ENCODE measurements around the gene PARP8. TPM values are rescaled to one million over a fixed set of nuclear protein-coding genes. Genes with fewer than 3 reads are reported as not detected.

PARP8 gene
- total RNA-seq, 1 donor from 2014 or later = 23.3 TPM

- no peak for DNase-seq (ENCODE audit: low spot score)
- H3K9me3 Mint-ChIP-seq (ENCODE audit: low read depth) = no peaks in the 10 kb centered on the region
- peaks cover 9% of the 10 kb centered on the region for H3K36me3 Mint-ChIP-seq (ENCODE audit: low read depth)
- no peaks in the 10 kb centered on the region for H3K4me1 Mint-ChIP-seq (ENCODE audit: low read depth)
- H3K4me3 Mint-ChIP-seq (ENCODE audit: unreplicated experiment) = no peak overlapping the region
- TF ChIP-seq, protein P1, sequence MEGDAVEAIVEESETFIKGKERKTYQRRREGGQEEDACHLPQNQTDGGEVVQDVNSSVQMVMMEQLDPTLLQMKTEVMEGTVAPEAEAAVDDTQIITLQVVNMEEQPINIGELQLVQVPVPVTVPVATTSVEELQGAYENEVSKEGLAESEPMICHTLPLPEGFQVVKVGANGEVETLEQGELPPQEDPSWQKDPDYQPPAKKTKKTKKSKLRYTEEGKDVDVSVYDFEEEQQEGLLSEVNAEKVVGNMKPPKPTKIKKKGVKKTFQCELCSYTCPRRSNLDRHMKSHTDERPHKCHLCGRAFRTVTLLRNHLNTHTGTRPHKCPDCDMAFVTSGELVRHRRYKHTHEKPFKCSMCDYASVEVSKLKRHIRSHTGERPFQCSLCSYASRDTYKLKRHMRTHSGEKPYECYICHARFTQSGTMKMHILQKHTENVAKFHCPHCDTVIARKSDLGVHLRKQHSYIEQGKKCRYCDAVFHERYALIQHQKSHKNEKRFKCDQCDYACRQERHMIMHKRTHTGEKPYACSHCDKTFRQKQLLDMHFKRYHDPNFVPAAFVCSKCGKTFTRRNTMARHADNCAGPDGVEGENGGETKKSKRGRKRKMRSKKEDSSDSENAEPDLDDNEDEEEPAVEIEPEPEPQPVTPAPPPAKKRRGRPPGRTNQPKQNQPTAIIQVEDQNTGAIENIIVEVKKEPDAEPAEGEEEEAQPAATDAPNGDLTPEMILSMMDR (IDR thresholded peaks at IDR 0.05) = no peak
- H3K27me3 Mint-ChIP-seq (ENCODE audit: low read depth) = no peaks in the 10 kb centered on the region
- H3K27ac Mint-ChIP-seq (ENCODE audit: unreplicated experiment) = no peak overlapping the region
Observed at GRCh38 chr5:50792843-50793242, 126.4 kb downstream of the PARP8 start.

- no peaks in the 10 kb centered on the region for H3K9me3 Mint-ChIP-seq (ENCODE audit: low read depth)
- H3K4me3 Mint-ChIP-seq (ENCODE audit: unreplicated experiment) = no peak overlapping the region
- no peak overlapping the region for H3K27ac Mint-ChIP-seq (ENCODE audit: unreplicated experiment)
- peaks cover 15% of the 10 kb centered on the region for H3K36me3 Mint-ChIP-seq (ENCODE audit: low read depth)
- DNase-seq (ENCODE audit: low spot score) = peak; percentile 38
- TF ChIP-seq, protein P1 (IDR thresholded peaks at IDR 0.05) = no peak
- no peaks in the 10 kb centered on the region for H3K27me3 Mint-ChIP-seq (ENCODE audit: low read depth)
- no peaks in the 10 kb centered on the region for H3K4me1 Mint-ChIP-seq (ENCODE audit: low read depth)
Observed at GRCh38 chr5:50794812-50795211, 128.4 kb downstream of the PARP8 start.

GRCh38 chr5:50798002-50798401 is 131.6 kb downstream of the PARP8 start:
- Mint-ChIP-seq H3K4me1 (ENCODE audit: low read depth) (no peaks in the 10 kb centered on the region), H3K36me3 (ENCODE audit: low read depth) (peaks cover 18% of the 10 kb centered on the region), H3K27me3 (ENCODE audit: low read depth) (no peaks in the 10 kb centered on the region), H3K9me3 (ENCODE audit: low read depth) (peaks cover 3% of the 10 kb centered on the region), H3K4me3 (ENCODE audit: unreplicated experiment) (no peak overlapping the region), H3K27ac (ENCODE audit: unreplicated experiment) (no peak overlapping the region)
- TF ChIP-seq, protein P1 (IDR thresholded peaks at IDR 0.05) = no peak
- no peak for DNase-seq (ENCODE audit: low spot score)

GRCh38 chr5:50799596-50799995 is 133.2 kb downstream of the PARP8 start:
- H3K4me1 Mint-ChIP-seq (ENCODE audit: low read depth) = no peaks in the 10 kb centered on the region
- peaks cover 8% of the 10 kb centered on the region for H3K9me3 Mint-ChIP-seq (ENCODE audit: low read depth)
- DNase-seq (ENCODE audit: low spot score) = no peak
- peaks cover 24% of the 10 kb centered on the region for H3K36me3 Mint-ChIP-seq (ENCODE audit: low read depth)
- H3K27me3 Mint-ChIP-seq (ENCODE audit: low read depth) = no peaks in the 10 kb centered on the region
- H3K4me3 Mint-ChIP-seq (ENCODE audit: unreplicated experiment) = no peak overlapping the region
- TF ChIP-seq, protein P1 (IDR thresholded peaks at IDR 0.05) = no peak
- no peak overlapping the region for H3K27ac Mint-ChIP-seq (ENCODE audit: unreplicated experiment)

- Mint-ChIP-seq H3K4me1 (ENCODE audit: low read depth) (no peaks in the 10 kb centered on the region), H3K27ac (ENCODE audit: unreplicated experiment) (no peak overlapping the region), H3K36me3 (ENCODE audit: low read depth) (peaks cover 18% of the 10 kb centered on the region), H3K4me3 (ENCODE audit: unreplicated experiment) (no peak overlapping the region), H3K9me3 (ENCODE audit: low read depth) (peaks cover 8% of the 10 kb centered on the region), H3K27me3 (ENCODE audit: low read depth) (no peaks in the 10 kb centered on the region)
- no peak for DNase-seq (ENCODE audit: low spot score)
- TF ChIP-seq, protein P1 (IDR thresholded peaks at IDR 0.05) = no peak
Observed at GRCh38 chr5:50800410-50800809, 134.0 kb downstream of the PARP8 start.

Data from chondrocyte (in vitro differentiated cells).